HepG2 (cell line): ENCODE data around the gene CFL1. TPM values are rescaled to one million over a fixed set of nuclear protein-coding genes. Genes with fewer than 3 reads are reported as not detected.
A peak's percentile ranks its signal among the peaks of the same experiment; 100 is the strongest.

Source experiments
- GZF1 ChIP-seq: sonication (generic); formaldehyde crosslinking; IDR thresholded peaks from 2 replicates; pipeline ENCODE4 v1.5.1; 2020; ENCODE audit warnings: mild to moderate bottlenecking, missing genetic modification reagents
- JDP2 ChIP-seq: sonication (generic); formaldehyde crosslinking; IDR thresholded peaks from 2 replicates; pipeline ENCODE4 v1.8.1; 2022; ENCODE audit warnings: missing genetic modification reagents, borderline replicate concordance
- KDM2A ChIP-seq: sonication (generic); formaldehyde crosslinking; IDR thresholded peaks from 2 replicates; pipeline ENCODE4 v1.4.0; 2020; ENCODE audit warnings: low read depth, missing genetic modification reagents, borderline replicate concordance
- MXD4 ChIP-seq: IDR thresholded peaks from 2 replicates; pipeline ENCODE4 v1.6.1; 2016; ENCODE audit warnings: mild to moderate bottlenecking, missing biosample characterization, missing genetic modification reagents
- NFKB2 ChIP-seq: sonication (generic); formaldehyde crosslinking; IDR thresholded peaks from 2 replicates; pipeline ENCODE4 v1.4.0; 2020; ENCODE audit warnings: missing genetic modification reagents, borderline replicate concordance
- NKX3-1 ChIP-seq: sonication (generic); formaldehyde crosslinking; IDR thresholded peaks from 2 replicates; pipeline ENCODE4 v1.5.0; 2020; ENCODE audit warnings: missing genetic modification reagents
- SKI ChIP-seq: fragments of 450-650 bp; IDR thresholded peaks from one replicate; pipeline ENCODE4 v1.6.1; 2018; ENCODE audit warnings: mild to moderate bottlenecking; ENCODE audit not compliant: partially characterized antibody
- TCF7L2 ChIP-seq: IDR thresholded peaks from 2 replicates; pipeline ENCODE4 v1.6.1; 2011; ENCODE audit warnings: mild to moderate bottlenecking, low read depth, low read length, moderate library complexity
- ZBTB1 ChIP-seq: sonication (generic); formaldehyde crosslinking; IDR thresholded peaks from 2 replicates; pipeline ENCODE4 v1.4.0; 2020; ENCODE audit warnings: missing genetic modification reagents, borderline replicate concordance
- ZNF121 ChIP-seq: sonication (generic); formaldehyde crosslinking; IDR thresholded peaks from 2 replicates; pipeline ENCODE4 v1.5.0; 2020; ENCODE audit warnings: mild to moderate bottlenecking, missing genetic modification reagents
- ZNF160 ChIP-seq: sonication (generic); formaldehyde crosslinking; IDR thresholded peaks from 2 replicates; pipeline ENCODE4 v1.8.0; 2022; ENCODE audit warnings: mild to moderate bottlenecking, inconsistent platforms, missing genetic modification reagents
- ZNF841 ChIP-seq: sonication (generic); formaldehyde crosslinking; IDR thresholded peaks from 2 replicates; pipeline ENCODE4 v1.8.1; 2023; ENCODE audit warnings: missing genetic modification reagents, borderline replicate concordance
- polyA plus RNA-seq, 8 experiments: library from polyadenylated mRNA; depleted of rRNA in 3 of 8; stranded (reverse) in 7 of 8; unstranded in 1 of 8; fragments of >200 nt; fragmentation: Illumina TruSeq in 4 of 8; extraction: Trizol in 4 of 8; gene quantifications; 2 replicates each; pipeline versions ENCODE4 v1.2.1 to v1.2.3, GENCODE V29; 2011 to 2016; ENCODE audit warnings: low read depth in 4 of 8, missing spikeins in 1 of 8, mixed read lengths in 1 of 8; ENCODE audit not compliant: insufficient read depth in 1 of 8
- total RNA-seq, 5 experiments: library from RNA; depleted of rRNA; stranded (reverse); fragments of >200 nt; fragmentation: Illumina TruSeq; extraction: Trizol; gene quantifications; 2 replicates each; pipeline ENCODE4 v1.2.3, GENCODE V29; 2016; ENCODE audit warnings: low read depth in 1 of 5
- TF ChIP-seq, protein P1 (sequence below): sonication (generic); formaldehyde crosslinking; conservative IDR thresholded peaks from 2 replicates; pipeline ENCODE4 v1.4.0; 2020; ENCODE audit warnings: missing genetic modification reagents
- TF ChIP-seq, protein P2 (sequence below): sonication (generic); formaldehyde crosslinking; IDR thresholded peaks from 2 replicates; pipeline ENCODE4 v1.4.0; 2020; ENCODE audit warnings: low read depth, missing genetic modification reagents
- TF ChIP-seq, protein P3 (sequence below): sonication (generic); formaldehyde crosslinking; IDR thresholded peaks from 2 replicates; pipeline ENCODE4 v1.5.0; 2020; ENCODE audit warnings: missing genetic modification reagents, mild to moderate bottlenecking, borderline replicate concordance
- TF ChIP-seq, protein P4 (sequence below): sonication (generic); formaldehyde crosslinking; IDR thresholded peaks from 2 replicates; pipeline ENCODE4 v1.4.0; 2020; ENCODE audit warnings: mild to moderate bottlenecking, missing genetic modification reagents
- TF ChIP-seq, protein P5 (sequence below): sonication (generic); formaldehyde crosslinking; IDR thresholded peaks from 2 replicates; pipeline ENCODE4 v1.8.1; 2023; ENCODE audit warnings: mild to moderate bottlenecking, moderate library complexity, missing genetic modification reagents
- TF ChIP-seq, protein P6 (sequence below): sonication (generic); formaldehyde crosslinking; IDR thresholded peaks from 2 replicates; pipeline ENCODE4 v1.8.1; 2023; ENCODE audit warnings: mild to moderate bottlenecking, inconsistent platforms, moderate library complexity, missing genetic modification reagents, borderline replicate concordance

CFL1 gene
- total and polyA plus RNA-seq, 2 of the 13 experiments (the other 11 are each of a cell fraction or from before 2014, with no cell fraction given): 379 to 383 TPM

DNA sequence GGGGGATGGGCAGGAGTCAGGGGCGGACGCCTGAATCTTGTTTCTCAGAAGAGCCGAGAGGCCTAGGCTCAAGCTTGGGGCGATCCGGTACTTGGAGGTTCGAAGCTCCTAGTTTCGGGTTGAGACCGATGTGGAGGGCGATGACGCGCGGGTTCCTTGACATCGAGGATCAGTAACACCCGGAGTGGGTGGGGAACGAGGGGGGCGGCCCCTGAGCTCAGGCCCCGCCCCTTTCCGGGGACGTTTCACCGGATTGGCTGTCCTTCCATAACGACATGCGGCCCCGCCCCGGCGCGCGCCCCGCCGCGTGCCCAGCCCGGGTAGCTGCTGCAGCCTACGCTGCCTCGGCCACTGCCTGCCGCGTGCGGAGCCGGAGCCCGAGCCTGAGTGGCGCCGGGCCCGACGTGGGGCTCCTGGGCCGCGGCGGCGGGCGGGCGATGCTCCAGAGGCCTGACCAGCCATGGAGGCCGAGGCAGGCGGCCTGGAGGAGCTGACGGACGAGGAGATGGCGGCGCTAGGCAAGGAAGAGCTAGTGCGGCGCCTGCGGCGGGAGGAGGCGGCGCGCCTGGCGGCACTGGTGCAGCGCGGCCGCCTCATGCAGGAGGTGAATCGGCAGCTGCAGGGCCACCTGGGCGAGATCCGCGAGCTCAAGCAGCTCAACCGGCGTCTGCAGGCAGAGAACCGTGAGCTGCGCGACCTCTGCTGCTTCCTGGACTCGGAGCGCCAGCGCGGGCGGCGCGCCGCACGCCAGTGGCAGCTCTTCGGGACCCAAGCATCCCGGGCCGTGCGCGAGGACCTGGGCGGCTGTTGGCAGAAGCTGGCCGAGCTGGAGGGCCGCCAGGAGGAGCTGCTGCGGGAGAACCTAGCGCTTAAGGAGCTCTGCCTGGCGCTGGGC lies 32.6 kb upstream of the CFL1 start, which contains the start of gene CCDC85B (continued):
- TF ChIP-seq ZBTB1 (CRISPR knock-in tag) (no peak), MXD4 (CRISPR knock-in tag) (peak; percentile 63), TCF7L2 (no peak), NFKB2 (peak; percentile 89; the same call in 1 of the 2 replicates), ZNF160 (peak; percentile 74; the same call in 1 of the 2 replicates), SKI (peak; percentile 46), JDP2 (no peak; the same call in 1 of the 2 replicates), NKX3-1 (peak; percentile 72; the same call in 1 of the 2 replicates), ZNF841 (CRISPR knock-in tag) (no peak), KDM2A (CRISPR knock-in tag) (no peak; the same call in 1 of the 2 replicates), ZNF121 (CRISPR knock-in tag) (no peak), GZF1 (CRISPR knock-in tag) (no peak)
- TF ChIP-seq, protein P1, sequence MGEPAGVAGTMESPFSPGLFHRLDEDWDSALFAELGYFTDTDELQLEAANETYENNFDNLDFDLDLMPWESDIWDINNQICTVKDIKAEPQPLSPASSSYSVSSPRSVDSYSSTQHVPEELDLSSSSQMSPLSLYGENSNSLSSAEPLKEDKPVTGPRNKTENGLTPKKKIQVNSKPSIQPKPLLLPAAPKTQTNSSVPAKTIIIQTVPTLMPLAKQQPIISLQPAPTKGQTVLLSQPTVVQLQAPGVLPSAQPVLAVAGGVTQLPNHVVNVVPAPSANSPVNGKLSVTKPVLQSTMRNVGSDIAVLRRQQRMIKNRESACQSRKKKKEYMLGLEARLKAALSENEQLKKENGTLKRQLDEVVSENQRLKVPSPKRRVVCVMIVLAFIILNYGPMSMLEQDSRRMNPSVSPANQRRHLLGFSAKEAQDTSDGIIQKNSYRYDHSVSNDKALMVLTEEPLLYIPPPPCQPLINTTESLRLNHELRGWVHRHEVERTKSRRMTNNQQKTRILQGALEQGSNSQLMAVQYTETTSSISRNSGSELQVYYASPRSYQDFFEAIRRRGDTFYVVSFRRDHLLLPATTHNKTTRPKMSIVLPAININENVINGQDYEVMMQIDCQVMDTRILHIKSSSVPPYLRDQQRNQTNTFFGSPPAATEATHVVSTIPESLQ (CRISPR knock-in tag): no peak
- TF ChIP-seq, protein P2, sequence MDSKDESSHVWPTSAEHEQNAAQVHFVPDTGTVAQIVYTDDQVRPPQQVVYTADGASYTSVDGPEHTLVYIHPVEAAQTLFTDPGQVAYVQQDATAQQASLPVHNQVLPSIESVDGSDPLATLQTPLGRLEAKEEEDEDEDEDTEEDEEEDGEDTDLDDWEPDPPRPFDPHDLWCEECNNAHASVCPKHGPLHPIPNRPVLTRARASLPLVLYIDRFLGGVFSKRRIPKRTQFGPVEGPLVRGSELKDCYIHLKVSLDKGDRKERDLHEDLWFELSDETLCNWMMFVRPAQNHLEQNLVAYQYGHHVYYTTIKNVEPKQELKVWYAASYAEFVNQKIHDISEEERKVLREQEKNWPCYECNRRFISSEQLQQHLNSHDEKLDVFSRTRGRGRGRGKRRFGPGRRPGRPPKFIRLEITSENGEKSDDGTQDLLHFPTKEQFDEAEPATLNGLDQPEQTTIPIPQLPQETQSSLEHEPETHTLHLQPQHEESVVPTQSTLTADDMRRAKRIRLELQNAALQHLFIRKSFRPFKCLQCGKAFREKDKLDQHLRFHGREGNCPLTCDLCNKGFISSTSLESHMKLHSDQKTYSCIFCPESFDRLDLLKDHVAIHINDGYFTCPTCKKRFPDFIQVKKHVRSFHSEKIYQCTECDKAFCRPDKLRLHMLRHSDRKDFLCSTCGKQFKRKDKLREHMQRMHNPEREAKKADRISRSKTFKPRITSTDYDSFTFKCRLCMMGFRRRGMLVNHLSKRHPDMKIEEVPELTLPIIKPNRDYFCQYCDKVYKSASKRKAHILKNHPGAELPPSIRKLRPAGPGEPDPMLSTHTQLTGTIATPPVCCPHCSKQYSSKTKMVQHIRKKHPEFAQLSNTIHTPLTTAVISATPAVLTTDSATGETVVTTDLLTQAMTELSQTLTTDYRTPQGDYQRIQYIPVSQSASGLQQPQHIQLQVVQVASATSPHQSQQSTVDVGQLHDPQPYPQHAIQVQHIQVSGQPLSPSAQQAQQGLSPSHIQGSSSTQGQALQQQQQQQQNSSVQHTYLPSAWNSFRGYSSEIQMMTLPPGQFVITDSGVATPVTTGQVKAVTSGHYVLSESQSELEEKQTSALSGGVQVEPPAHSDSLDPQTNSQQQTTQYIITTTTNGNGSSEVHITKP (CRISPR knock-in tag): no peak
- TF ChIP-seq, protein P3, sequence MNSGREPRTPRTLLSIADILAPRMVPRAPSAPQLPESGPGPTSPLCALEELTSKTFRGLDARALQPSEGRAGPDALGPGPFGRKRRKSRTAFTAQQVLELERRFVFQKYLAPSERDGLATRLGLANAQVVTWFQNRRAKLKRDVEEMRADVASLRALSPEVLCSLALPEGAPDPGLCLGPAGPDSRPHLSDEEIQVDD (CRISPR knock-in tag): no peak; the same call in 1 of the 2 replicates
- TF ChIP-seq, protein P4, sequence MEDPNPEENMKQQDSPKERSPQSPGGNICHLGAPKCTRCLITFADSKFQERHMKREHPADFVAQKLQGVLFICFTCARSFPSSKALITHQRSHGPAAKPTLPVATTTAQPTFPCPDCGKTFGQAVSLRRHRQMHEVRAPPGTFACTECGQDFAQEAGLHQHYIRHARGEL (CRISPR knock-in tag): no peak
- TF ChIP-seq, protein P5, sequence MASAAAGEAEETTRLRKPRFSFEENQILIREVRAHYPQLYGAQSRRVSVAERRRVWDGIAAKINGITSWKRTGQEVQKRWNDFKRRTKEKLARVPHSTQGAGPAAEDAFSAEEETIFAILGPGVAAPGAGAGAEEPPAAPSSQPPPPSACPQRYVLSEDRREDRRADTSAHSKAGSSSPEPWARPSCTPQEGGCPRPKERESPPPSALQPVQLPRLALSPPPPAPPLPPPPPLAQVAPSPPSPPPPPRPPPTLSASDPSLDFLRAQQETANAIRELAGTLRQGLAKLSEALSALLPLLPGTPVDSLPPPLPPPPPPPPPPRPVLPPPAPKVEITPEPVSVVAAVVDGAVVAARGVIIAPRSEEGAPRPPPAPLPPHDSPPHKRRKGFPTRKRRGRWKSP (CRISPR knock-in tag): peak; percentile 68; the same call in 1 of the 2 replicates
- TF ChIP-seq, protein P6, sequence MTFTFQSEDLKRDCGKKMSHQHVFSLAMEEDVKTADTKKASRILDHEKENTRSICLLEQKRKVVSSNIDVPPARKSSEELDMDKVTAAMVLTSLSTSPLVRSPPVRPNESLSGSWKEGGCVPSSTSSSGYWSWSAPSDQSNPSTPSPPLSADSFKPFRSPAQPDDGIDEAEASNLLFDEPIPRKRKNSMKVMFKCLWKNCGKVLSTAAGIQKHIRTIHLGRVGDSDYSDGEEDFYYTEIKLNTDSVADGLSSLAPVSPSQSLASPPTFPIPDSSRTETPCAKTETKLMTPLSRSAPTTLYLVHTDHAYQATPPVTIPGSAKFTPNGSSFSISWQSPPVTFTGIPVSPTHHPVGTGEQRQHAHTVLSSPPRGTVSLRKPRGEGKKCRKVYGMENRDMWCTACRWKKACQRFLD (CRISPR knock-in tag): no peak; the same call in 1 of the 2 replicates
